Measurements from ENCODE around the gene ACOT11. TPM values are rescaled to one million over a fixed set of nuclear protein-coding genes. Genes with fewer than 3 reads are reported as not detected.

ACOT11 gene
- total RNA-seq, 1 experiment from 2014 or later = 25.7 TPM

GRCh38 chr1:54502342-54502741 is 45.7 kb upstream of the ACOT11 start:
- H3K27ac ChIP-seq = no peak overlapping the region
- no TSS peak for BruUV-seq (replicated peaks)
- CTCF ChIA-PET = no interaction called here
- TF ChIP-seq, protein P1, sequence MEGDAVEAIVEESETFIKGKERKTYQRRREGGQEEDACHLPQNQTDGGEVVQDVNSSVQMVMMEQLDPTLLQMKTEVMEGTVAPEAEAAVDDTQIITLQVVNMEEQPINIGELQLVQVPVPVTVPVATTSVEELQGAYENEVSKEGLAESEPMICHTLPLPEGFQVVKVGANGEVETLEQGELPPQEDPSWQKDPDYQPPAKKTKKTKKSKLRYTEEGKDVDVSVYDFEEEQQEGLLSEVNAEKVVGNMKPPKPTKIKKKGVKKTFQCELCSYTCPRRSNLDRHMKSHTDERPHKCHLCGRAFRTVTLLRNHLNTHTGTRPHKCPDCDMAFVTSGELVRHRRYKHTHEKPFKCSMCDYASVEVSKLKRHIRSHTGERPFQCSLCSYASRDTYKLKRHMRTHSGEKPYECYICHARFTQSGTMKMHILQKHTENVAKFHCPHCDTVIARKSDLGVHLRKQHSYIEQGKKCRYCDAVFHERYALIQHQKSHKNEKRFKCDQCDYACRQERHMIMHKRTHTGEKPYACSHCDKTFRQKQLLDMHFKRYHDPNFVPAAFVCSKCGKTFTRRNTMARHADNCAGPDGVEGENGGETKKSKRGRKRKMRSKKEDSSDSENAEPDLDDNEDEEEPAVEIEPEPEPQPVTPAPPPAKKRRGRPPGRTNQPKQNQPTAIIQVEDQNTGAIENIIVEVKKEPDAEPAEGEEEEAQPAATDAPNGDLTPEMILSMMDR (conservative IDR thresholded peaks at IDR 0.05) = no peak
- TF ChIP-seq EZH2 (IDR thresholded peaks at IDR 0.05; ENCODE audit: low read depth) = no peak
- intact Hi-C loops (cut with micrococcal nuclease; ENCODE audit: unreplicated experiment) = no loop called here
- peaks cover 27% of the 10 kb centered on the region for H3K27me3 ChIP-seq (ENCODE audit: insufficient read depth, low read depth)
- H3K79me2 ChIP-seq (ENCODE audit: low read depth) = no peaks in the 10 kb centered on the region
- no peaks in the 10 kb centered on the region for H3K36me3 ChIP-seq (ENCODE audit: low read depth)
- no peaks in the 10 kb centered on the region for H3F3A ChIP-seq (ENCODE audit: insufficient read depth, low read depth)
- DNase-seq = no peak
- POLR2A ChIA-PET (ENCODE audit: unreplicated experiment) = interaction anchor here (0.6 kb wide), 1 partner anchor 423 kb away, joined by 3 read pairs; no protein-coding TSS in a partner anchor
- H4K20me1 ChIP-seq (ENCODE audit: insufficient read depth) = no peaks in the 10 kb centered on the region
- no peak overlapping the region for H3K4me2 ChIP-seq
- no peak overlapping the region for H3K4me3 ChIP-seq
- no peak overlapping the region for H2AFZ ChIP-seq
- H3K9me3 ChIP-seq (ENCODE audit: insufficient read depth, low read depth) = no peaks in the 10 kb centered on the region
- no peaks in the 10 kb centered on the region for H3K9me2 ChIP-seq (ENCODE audit: insufficient read depth)
- no peaks in the 10 kb centered on the region; the same call in 1 of the 2 replicates for H3K4me1 ChIP-seq (replicated peaks; ENCODE audit: insufficient read depth)

GRCh38 chr1:54506594-54506993 is 41.4 kb upstream of the ACOT11 start:
- Histone ChIP-seq H2AFZ (no peak overlapping the region), H3K9me2 (ENCODE audit: insufficient read depth) (no peaks in the 10 kb centered on the region), H3K36me3 (ENCODE audit: low read depth) (no peaks in the 10 kb centered on the region), H3K79me2 (ENCODE audit: low read depth) (no peaks in the 10 kb centered on the region), H3F3A (ENCODE audit: insufficient read depth, low read depth) (no peaks in the 10 kb centered on the region), H3K27ac (no peak overlapping the region), H3K4me3 (no peak overlapping the region), H4K20me1 (ENCODE audit: insufficient read depth) (no peaks in the 10 kb centered on the region), H3K4me2 (no peak overlapping the region), H3K4me1 (replicated peaks; ENCODE audit: insufficient read depth) (no peaks in the 10 kb centered on the region), H3K27me3 (ENCODE audit: insufficient read depth, low read depth) (no peaks in the 10 kb centered on the region), H3K9me3 (ENCODE audit: insufficient read depth, low read depth) (no peaks in the 10 kb centered on the region)
- no peak for DNase-seq
- ChIA-PET POLR2A (ENCODE audit: unreplicated experiment) (no interaction called here), CTCF (no interaction called here)
- TF ChIP-seq EZH2 (IDR thresholded peaks at IDR 0.05; ENCODE audit: low read depth) = no peak
- TF ChIP-seq, protein P1 (conservative IDR thresholded peaks at IDR 0.05) = no peak
- BruUV-seq (replicated peaks) = no TSS peak
- intact Hi-C loops (cut with micrococcal nuclease; ENCODE audit: unreplicated experiment) = no loop called here

DNA sequence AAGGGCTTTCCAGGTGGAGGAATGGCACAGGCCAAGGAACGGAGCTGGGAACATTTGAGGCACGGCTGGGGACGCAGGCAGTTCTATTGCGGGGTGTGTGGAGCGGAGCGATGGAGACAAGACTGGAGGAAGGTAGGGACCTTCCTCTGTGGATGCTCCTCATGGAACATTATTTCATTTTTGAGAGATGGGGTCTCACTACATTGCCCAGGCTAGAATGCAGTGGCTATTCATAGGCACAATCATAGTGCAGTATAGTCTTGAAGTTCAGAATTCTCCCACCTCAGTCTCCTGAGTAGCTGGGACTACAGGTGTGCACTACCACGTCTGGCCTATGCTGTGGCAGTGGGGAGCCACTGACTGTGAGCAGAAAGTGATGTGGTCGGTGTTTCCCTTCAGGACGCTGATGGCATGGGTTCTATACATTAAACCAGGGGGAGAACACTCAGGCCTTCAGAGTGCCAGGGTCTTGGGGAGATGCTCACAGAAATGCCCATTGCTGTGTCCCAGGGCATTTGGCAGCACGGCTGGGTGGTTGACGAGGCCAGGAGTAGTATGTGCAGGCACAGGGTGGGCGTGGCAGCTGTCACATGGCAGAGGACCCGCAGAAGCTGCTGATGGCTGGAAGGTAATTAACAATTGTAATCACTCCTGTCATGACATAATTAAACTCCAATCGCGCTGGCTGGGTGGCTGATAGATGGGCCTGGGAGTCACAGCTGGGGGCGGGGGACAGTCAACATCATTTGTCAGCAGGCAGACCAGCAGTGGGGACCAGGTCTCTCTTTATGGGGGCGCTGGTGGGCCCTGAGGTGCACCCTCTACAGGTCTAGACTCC is 40.8 kb upstream of the ACOT11 start:
- ChIA-PET POLR2A (ENCODE audit: unreplicated experiment) (no interaction called here), CTCF (no interaction called here)
- Histone ChIP-seq H3K4me1 (replicated peaks; ENCODE audit: insufficient read depth) (no peaks in the 10 kb centered on the region), H3K9me2 (ENCODE audit: insufficient read depth) (no peaks in the 10 kb centered on the region), H2AFZ (no peak overlapping the region), H3K4me3 (no peak overlapping the region), H3K9me3 (ENCODE audit: insufficient read depth, low read depth) (no peaks in the 10 kb centered on the region), H4K20me1 (ENCODE audit: insufficient read depth) (no peaks in the 10 kb centered on the region), H3K36me3 (ENCODE audit: low read depth) (no peaks in the 10 kb centered on the region), H3K27me3 (ENCODE audit: insufficient read depth, low read depth) (no peaks in the 10 kb centered on the region), H3K4me2 (no peak overlapping the region), H3F3A (ENCODE audit: insufficient read depth, low read depth) (no peaks in the 10 kb centered on the region), H3K79me2 (ENCODE audit: low read depth) (no peaks in the 10 kb centered on the region), H3K27ac (no peak overlapping the region)
- TF ChIP-seq, protein P1 (conservative IDR thresholded peaks at IDR 0.05) = no peak
- TF ChIP-seq EZH2 (IDR thresholded peaks at IDR 0.05; ENCODE audit: low read depth) = no peak
- intact Hi-C loops (cut with micrococcal nuclease; ENCODE audit: unreplicated experiment) = no loop called here
- DNase-seq = no peak
- BruUV-seq (replicated peaks) = no TSS peak

Data from PC-9 (cell line).